NCI-H1930 (cell line): ENCODE measurements around the gene PTPN7.
"Not testable (repeated sequence)": the region's sequence is repeated elsewhere in the genome, so short reads cannot be mapped to it uniquely, and the experiment has no call there.

Experiments
- DNase-seq, 2 experiments: peaks; one replicate each; lab custom pipeline; 2025; lab: John Stamatoyannopoulos, UW

Gene PTPN7

GRCh38 chr1:202189918-202190715 lies 29.7 kb upstream of the PTPN7 start:
- DNase-seq, result no peak

GRCh38 chr1:202189001-202189790 lies 28.8 kb upstream of the PTPN7 start:
- DNase-seq, result peak in 1 of 2 experiments; percentile 76

GRCh38 chr1:202187697-202188407 lies 27.4 kb upstream of the PTPN7 start:
- DNase-seq, result no peak

- DNase-seq, result no peak
Observed at GRCh38 chr1:202187041-202187671, 26.8 kb upstream of the PTPN7 start.

GRCh38 chr1:202186327-202186726 lies 25.9 kb upstream of the PTPN7 start:
- DNase-seq, result no peak

GRCh38 chr1:202184750-202185460 lies 24.5 kb upstream of the PTPN7 start:
- DNase-seq, result peak; percentile 85 to 90

GRCh38 chr1:202182040-202182877 lies 21.9 kb upstream of the PTPN7 start:
- no peak for DNase-seq

GRCh38 chr1:202181586-202181985 lies 21.2 kb upstream of the PTPN7 start:
- DNase-seq, result no peak

- DNase-seq, result not testable (repeated sequence)
Observed at GRCh38 chr1:202180751-202181139, 20.3 kb upstream of the PTPN7 start.

- DNase-seq, result no peak
Observed at GRCh38 chr1:202179828-202180750, 19.7 kb upstream of the PTPN7 start.

- no peak for DNase-seq
Observed at GRCh38 chr1:202176949-202177927, 16.8 kb upstream of the PTPN7 start.

GRCh38 chr1:202173993-202174392 lies 13.6 kb upstream of the PTPN7 start:
- no peak for DNase-seq

GRCh38 chr1:202172015-202172355 lies 11.6 kb upstream of the PTPN7 start:
- peak in 1 of 2 experiments; percentile 9 for DNase-seq

- DNase-seq, result no peak
Observed at GRCh38 chr1:202171292-202172014, 11.1 kb upstream of the PTPN7 start.

- no peak for DNase-seq
Observed at GRCh38 chr1:202170726-202171125, 10.3 kb upstream of the PTPN7 start.

GRCh38 chr1:202168861-202169260 lies 8.5 kb upstream of the PTPN7 start:
- no peak for DNase-seq

- no peak for DNase-seq
Observed at GRCh38 chr1:202167708-202168415, 7.5 kb upstream of the PTPN7 start.
